ENCODE results near the gene NIF3L1. TPM values are rescaled to one million over a fixed set of nuclear protein-coding genes. Genes with fewer than 3 reads are reported as not detected.

Gene NIF3L1
- total RNA-seq, 1 donor from 2014 or later = 36.4 TPM

DNA sequence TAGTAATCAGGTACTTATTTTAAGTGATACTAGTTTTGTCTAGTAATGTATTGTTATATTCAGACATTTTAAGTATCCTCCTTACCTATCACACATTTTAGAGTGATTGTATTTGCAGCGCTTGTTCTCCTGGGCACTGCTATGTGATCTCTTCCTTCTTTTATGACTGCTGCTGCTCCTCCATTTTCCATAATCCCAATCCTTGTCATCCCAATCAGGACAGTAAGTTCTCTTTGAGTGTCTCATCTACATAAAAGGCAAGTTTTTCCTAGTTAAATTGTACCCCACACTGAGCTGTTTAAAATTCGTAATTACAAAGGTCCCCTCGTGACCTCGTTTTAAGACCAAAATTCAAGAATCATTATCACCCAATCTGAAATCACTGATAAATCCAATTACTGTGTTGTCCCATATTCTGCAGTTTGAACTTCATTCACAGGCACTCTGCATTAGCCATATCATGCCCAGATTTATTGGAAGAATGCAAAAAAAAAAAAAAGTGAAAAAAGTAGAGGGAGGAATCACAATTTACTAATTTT is 27.5 kb upstream of the NIF3L1 start:
- TF ChIP-seq, protein P1, sequence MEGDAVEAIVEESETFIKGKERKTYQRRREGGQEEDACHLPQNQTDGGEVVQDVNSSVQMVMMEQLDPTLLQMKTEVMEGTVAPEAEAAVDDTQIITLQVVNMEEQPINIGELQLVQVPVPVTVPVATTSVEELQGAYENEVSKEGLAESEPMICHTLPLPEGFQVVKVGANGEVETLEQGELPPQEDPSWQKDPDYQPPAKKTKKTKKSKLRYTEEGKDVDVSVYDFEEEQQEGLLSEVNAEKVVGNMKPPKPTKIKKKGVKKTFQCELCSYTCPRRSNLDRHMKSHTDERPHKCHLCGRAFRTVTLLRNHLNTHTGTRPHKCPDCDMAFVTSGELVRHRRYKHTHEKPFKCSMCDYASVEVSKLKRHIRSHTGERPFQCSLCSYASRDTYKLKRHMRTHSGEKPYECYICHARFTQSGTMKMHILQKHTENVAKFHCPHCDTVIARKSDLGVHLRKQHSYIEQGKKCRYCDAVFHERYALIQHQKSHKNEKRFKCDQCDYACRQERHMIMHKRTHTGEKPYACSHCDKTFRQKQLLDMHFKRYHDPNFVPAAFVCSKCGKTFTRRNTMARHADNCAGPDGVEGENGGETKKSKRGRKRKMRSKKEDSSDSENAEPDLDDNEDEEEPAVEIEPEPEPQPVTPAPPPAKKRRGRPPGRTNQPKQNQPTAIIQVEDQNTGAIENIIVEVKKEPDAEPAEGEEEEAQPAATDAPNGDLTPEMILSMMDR (conservative IDR thresholded peaks at IDR 0.05; ENCODE audit: low read depth, low read length) = no peak
- no peak for DNase-seq (ENCODE audit: low read depth)
- peak overlapping the region; percentile 99 for H3K4me3 ChIP-seq (ENCODE audit: low read depth, low read length)

- DNase-seq (ENCODE audit: low read depth) = no peak
- TF ChIP-seq, protein P1 (conservative IDR thresholded peaks at IDR 0.05; ENCODE audit: low read depth, low read length) = no peak
- peak overlapping the region; percentile 99 for H3K4me3 ChIP-seq (ENCODE audit: low read depth, low read length)
Measured at GRCh38 chr2:200862532-200863000, 26.6 kb upstream of the NIF3L1 start.

GRCh38 chr2:200863782-200864175 is 25.4 kb upstream of the NIF3L1 start:
- DNase-seq (ENCODE audit: low read depth) = no peak
- TF ChIP-seq, protein P1 (conservative IDR thresholded peaks at IDR 0.05; ENCODE audit: low read depth, low read length) = no peak
- H3K4me3 ChIP-seq (ENCODE audit: low read depth, low read length) = peak overlapping the region; percentile 99

DNA sequence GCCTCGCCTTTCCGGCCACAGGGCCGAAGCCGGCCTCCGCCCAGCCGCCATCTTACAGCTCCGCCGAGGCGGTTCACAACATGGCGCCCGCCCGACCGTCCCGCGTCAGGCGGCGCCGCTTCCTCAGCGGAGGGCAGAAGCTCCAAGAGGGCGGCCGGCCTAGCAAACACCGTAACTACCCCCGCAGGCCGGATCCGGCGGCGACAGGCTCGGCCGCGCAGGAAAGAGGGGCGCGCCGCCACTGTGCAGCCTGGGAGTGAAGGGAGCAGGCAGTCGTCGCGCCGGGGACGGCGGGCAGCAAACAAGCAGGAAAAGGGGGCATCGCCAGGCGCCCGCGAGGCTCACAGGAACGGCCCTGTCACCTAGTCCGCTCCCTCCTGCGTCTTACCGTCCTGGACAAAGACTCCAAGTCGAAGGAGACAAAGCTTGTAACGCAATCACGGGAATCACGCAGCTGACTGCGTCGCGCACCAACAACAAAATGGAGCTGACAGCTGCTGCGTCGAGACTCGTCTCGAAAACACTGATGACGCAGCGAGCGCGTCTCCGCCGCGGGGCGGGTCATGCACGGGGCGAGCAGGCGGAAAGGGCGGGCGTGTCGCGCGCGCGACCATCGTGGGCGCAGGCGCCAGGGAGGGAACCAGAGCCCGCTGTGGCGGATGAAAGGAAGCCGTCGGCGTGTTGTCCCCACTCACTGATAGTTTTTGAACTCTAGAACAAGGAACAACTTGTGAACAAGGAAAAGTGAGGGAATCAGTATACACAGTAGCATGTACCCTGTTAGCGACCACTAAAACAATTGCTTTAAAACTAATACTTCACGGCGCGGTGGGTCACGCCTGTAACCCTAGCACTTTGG is 24.8 kb upstream of the NIF3L1 start, which contains the start of gene CLK1:
Gene CLK1, minus strand, starts transcription at position 483 of the 859 bp plus-strand sequence. CDS start 2,796 bp downstream, outside the sequence.
- peak within 1 kb of the TSS; percentile 99 for H3K4me3 ChIP-seq (ENCODE audit: low read depth, low read length)
- peak; percentile 42 for DNase-seq (ENCODE audit: low read depth)
- TF ChIP-seq, protein P1 (conservative IDR thresholded peaks at IDR 0.05; ENCODE audit: low read depth, low read length) = no peak

DNA sequence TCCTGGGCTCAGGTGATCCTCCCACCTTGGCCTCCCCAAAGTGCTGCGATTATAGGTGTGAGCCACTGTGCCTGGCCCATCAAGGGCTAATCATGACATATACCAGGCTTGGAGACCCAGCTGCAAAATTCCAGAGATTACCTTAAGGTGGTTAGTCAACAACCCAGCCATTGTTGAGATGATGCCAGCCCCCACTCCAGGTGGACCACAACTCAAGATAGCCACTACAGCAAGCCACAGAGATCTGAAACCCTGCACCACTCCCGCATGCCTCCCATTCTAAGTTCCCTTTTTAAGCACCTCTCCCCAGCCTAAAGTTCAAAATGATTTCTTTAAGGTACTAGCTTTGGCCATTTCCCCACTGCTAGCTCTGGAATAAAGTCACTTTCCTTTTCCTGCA is 20.2 kb upstream of the NIF3L1 start:
- TF ChIP-seq, protein P1 (conservative IDR thresholded peaks at IDR 0.05; ENCODE audit: low read depth, low read length) = no peak
- DNase-seq (ENCODE audit: low read depth) = no peak
- no peak overlapping the region for H3K4me3 ChIP-seq (ENCODE audit: low read depth, low read length)

DNA sequence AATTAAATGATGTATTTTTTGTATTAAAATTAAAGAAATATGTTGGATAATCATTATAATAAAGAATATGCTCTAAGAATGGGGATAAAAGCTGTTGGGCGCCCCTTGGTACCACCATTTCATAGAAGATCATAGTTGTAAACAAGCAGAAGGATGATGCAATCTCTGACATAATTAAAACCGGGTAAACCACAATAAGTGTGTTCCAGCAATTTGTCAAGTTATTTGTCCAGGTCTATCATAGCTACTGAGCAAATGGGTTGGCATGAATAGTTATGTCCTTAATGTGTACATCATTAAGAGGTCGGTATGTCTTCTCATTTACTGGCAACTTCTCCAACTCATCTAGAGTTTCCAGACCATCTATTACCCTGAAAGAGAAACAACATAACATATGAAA is 18.0 kb upstream of the NIF3L1 start:
- H3K4me3 ChIP-seq (ENCODE audit: low read depth, low read length) = no peak overlapping the region
- TF ChIP-seq, protein P1 (conservative IDR thresholded peaks at IDR 0.05; ENCODE audit: low read depth, low read length) = no peak
- no peak for DNase-seq (ENCODE audit: low read depth)
